Measurements from ENCODE around the gene UNC5B. TPM values are rescaled to one million over a fixed set of nuclear protein-coding genes. Genes with fewer than 3 reads are reported as not detected.

UNC5B gene
- total RNA-seq, 1 experiment from 2014 or later, result 7.1 TPM

DNA sequence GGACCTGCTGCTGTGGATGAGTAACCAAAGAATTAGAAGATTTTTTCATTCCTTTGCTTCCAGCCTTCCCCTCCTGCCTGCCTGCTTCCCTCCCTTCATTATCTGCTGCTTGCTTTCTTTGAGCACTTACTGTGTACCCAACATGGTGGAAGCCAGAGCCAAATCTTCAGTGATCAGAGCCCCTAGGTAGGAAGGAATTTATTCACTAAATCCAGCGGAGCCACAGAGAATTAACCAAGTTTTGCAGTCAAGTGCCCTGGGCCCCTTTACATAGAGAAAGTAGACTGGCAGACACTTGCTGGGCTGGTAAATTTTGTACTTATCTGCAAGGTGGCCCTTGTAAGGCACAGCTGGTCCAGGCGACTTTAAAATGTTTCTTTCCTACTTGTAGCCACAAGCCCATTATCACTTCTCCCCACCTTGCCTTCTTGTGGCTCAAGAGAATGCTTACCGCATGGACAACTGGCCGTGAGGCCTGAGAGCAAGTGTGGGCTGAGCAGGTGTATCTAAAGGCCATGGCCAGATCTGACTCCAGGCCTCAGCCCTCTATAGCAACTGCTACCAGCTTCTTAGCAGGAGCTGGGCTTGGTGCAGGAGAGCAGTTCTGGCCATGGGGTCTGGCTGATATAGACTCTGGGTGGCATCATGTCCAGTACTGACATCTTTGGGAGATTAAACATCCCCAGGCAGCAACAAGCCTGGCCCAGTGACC is 11.1 kb downstream of the UNC5B start:
- DNase-seq (ENCODE audit: low spot score), result no peak

- no peak for DNase-seq (ENCODE audit: low spot score)
Measured at GRCh38 chr10:71225291-71226058, 13.1 kb downstream of the UNC5B start.

DNA sequence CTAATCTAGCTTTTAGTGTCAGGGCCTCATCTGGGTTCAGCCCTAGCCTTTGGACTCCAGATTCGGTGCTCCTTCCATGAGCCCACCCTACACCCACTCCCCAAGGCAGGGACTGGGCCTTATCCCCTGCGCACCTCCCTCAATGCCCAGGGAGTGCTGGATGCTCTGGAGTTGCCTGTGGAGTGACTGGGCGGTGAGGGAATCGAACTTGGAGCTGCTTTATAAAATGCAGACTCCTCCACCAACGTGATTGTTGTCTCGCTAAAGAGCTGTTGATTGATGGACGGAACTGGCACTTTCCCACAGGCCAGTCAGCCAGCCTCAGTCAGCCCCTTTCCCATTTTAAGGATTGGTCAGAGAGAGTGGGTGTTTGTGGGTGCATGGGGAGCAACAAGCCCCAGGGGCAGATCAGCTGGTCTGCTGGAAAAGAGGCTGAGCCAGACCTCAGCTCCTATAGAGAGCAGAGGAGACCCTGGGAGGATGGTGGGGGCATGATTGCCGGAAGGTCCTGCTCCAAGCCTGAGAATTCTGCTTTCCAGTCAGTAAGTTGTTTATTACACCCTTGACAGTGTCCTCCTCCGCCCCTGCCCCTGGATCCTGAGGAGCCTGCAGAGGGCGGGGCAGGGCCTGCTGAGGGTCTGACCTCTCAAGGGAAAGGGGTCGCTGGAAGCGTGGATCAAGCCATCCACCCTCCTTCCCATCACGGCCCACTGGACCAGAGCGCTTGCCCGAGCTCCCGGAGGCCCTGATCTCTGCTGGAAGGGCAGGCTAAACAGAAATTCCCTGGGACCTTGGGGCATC is 16.7 kb downstream of the UNC5B start:
- DNase-seq (ENCODE audit: low spot score), result no peak

GRCh38 chr10:71229726-71230655 is 17.6 kb downstream of the UNC5B start:
- DNase-seq (ENCODE audit: low spot score), result no peak

- DNase-seq (ENCODE audit: low spot score), result no peak
Measured at GRCh38 chr10:71230656-71231025, 18.3 kb downstream of the UNC5B start.

- no peak for DNase-seq (ENCODE audit: low spot score)
Measured at GRCh38 chr10:71231206-71231605, 18.8 kb downstream of the UNC5B start.

GRCh38 chr10:71232089-71232998 is 20.0 kb downstream of the UNC5B start:
- DNase-seq (ENCODE audit: low spot score), result peak; percentile 93

DNA sequence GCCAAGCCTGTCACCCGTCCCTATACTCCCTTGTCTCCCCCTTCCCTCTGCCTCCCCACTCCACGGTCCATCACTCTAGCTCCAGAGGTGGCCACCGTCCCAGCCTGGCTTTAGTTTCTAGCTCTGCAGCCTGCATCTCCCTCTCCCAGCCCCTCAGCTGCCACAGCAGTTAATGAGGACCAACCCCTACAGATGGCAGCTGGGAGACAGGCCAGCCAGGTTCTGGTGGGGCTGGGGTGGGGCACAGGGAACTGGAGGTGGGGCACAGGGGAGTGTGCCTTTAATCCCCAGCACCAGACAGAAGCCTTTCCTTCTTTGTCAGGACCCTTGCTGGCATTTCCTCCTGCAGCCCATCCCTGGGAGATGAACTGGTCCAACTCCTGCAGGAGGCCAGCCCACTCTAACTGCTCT is 21.1 kb downstream of the UNC5B start:
- DNase-seq (ENCODE audit: low spot score), result no peak

DNA sequence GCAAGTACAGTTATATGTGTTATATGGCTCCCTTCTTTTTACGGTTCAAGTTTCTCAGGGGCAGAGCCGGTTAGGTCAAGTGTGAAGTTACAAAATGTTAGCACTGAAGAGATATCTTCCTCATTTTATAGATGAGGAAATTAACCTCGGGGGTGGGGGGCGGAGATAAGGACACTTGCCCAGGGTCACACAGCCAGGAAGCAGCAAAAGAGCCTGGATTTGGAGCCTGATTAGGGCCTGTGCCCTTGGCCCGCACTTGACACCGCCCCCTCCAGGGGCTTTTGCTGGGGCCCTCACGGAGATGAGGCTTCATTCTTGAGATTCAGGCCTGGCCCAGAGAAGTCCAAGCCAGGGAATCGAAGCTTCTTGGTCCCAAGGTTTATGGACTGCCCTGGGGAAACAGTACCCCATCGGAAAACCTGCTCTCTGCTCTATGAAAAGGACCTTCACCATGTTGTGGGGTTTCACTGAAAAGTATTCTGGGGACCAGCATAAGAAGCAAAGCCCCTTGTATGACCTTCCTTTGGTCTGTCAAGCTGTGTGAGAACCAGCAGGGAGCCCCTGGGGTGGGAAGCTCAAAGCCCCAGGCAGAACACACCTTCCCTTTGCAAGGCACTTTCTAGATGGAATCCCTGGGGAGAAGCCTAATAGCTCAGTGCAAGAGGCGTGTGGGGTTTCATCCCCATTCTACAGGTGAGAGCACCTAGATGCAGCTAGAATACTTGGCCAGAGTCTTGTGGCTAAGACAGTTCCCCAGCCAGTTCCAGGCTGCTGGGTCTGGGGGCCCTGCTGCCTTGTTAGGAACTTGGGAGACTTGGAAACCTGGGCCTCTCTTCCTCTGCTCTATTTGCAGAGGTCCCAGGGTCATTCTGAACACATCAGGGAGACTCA is 21.9 kb downstream of the UNC5B start:
- DNase-seq (ENCODE audit: low spot score), result no peak

- peak; percentile 81 for DNase-seq (ENCODE audit: low spot score)
Measured at GRCh38 chr10:71234970-71235685, 22.8 kb downstream of the UNC5B start.

- DNase-seq (ENCODE audit: low spot score), result no peak
Measured at GRCh38 chr10:71235808-71236207, 23.4 kb downstream of the UNC5B start.

DNA sequence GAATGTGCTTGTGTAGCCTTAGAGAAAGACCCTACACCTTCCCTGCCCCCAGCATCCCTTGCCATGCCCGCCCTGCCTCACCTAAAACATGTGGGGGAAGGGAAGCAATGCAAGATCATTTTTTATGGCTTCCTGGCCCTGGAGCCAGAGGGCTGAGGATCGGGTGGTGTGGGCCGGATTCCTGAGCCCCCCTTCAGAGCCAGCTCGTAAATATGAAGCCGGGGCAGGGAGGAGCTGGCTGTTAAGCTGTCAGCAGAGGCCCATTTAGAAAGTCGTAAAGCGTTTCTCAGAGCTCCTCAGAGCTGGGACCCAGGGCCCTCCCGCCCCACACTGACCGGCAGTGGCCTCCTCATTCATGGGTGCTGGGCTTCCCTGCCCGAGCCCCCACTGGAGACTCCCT is 23.9 kb downstream of the UNC5B start:
- no peak for DNase-seq (ENCODE audit: low spot score)

GRCh38 chr10:71236822-71237682 is 24.7 kb downstream of the UNC5B start:
- no peak for DNase-seq (ENCODE audit: low spot score)

DNA sequence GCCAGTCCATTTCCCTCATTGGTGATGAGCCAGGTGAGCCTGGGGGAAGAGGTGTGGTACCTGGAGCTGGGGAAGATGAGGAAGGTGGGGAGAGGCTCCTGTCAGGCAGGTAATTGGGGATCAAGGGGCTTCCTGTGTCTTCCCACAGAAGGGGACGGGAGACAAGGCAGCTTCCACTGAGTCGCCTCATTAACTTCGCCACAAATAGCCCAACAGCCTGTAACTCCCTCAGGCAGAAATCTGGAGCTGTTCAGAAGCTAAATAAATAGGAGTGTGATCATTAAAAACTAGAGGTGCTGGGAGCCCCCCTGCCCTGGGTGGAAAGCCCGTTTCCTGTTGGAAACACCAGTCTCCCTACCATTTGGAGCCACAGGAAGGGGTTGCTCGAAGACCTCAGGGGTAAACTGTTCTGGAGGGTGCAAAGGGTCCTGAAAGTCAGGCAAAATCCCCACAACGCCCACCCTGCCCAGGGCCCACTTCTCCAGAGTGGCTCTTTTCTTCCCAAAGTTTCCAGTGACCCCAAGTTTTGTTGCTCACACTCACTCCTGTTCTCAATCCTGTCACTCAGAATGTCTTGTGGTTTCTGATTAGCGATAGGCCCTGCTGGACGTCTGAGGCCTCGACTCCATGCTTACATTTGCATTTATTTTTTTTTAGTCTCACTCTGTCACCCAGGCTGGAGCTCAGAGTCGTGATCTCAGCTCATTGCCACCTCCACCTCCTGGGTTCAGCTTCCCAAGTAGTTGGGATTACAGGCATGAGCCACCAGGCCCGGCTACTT is 25.7 kb downstream of the UNC5B start:
- DNase-seq (ENCODE audit: low spot score), result peak; percentile 38

DNA sequence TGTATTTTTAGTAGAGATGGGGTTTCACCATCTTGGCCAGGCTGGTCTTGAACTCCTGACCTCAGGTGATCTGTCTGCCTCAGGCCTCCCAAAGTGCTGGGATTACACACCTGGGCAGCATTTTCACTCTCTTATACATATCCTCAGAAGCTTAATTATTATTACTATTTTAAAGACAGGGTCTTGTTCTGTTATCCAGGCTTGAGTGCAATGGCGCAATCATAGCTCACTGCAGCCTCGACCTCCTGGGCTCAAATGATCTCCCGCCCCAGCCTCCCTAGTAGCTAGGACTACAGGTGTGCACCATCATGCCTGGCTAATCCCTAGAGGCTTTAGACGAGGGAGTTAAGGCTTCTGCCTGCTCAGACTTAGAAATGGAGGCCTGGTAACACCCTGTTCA is 26.3 kb downstream of the UNC5B start:
- DNase-seq (ENCODE audit: low spot score), result no peak

- DNase-seq (ENCODE audit: low spot score), result no peak
Measured at GRCh38 chr10:71239131-71239915, 27.0 kb downstream of the UNC5B start.

Data from H4 (cell line).